Karpas-422 (cell line): ENCODE results near the gene EEFSEC. TPM values are rescaled to one million over a fixed set of nuclear protein-coding genes. Genes with fewer than 3 reads are reported as not detected.

Experiments used
- DNase-seq: peaks from one replicate; pipeline ENCODE4 v3.0.0-alpha.2; 2015
- H2AFZ ChIP-seq: fragments of 200-600 bp; sonication (generic); 2 replicates; pipeline ENCODE4 v1.6.1; 2014; ENCODE audit warnings: antibody characterized with exemption, low read length, mixed read lengths
- H3K27ac ChIP-seq: fragments of 200-600 bp; sonication (generic); 2 replicates; pipeline ENCODE4 v1.5.1; 2014; ENCODE audit warnings: mild to moderate bottlenecking, low read length, moderate library complexity
- H3K27me3 ChIP-seq: fragments of 200-600 bp; sonication (generic); 2 replicates; pipeline ENCODE4 v1.6.1; 2014; ENCODE audit warnings: low read length, mixed read lengths
- H3K36me3 ChIP-seq: fragments of 200-600 bp; sonication (generic); 2 replicates; pipeline ENCODE4 v1.6.1; 2014; ENCODE audit warnings: low read length, mixed read lengths; ENCODE audit not compliant: insufficient read depth
- H3K4me1 ChIP-seq: fragments of 200-600 bp; sonication (generic); 2 replicates; pipeline ENCODE4 v1.6.1; 2014; ENCODE audit warnings: mild to moderate bottlenecking, low read length, mixed read lengths
- H3K4me2 ChIP-seq: fragments of 200-600 bp; sonication (generic); 2 replicates; pipeline ENCODE4 v1.6.1; 2014; ENCODE audit warnings: low read length, low read depth, mild to moderate bottlenecking; ENCODE audit not compliant: poor library complexity, severe bottlenecking
- H3K4me3 ChIP-seq: fragments of 200-600 bp; sonication (generic); 2 replicates; pipeline ENCODE4 v1.5.1; 2014; ENCODE audit warnings: mild to moderate bottlenecking, antibody characterized with exemption, low read length, mixed read lengths
- H3K79me2 ChIP-seq: fragments of 200-600 bp; sonication (generic); 2 replicates; pipeline ENCODE4 v1.6.1; 2014; ENCODE audit warnings: mild to moderate bottlenecking, low read length, mixed read lengths
- H3K9ac ChIP-seq: fragments of 200-600 bp; sonication (generic); 2 replicates; pipeline ENCODE4 v1.6.0; 2014; ENCODE audit warnings: low read length
- H3K9me2 ChIP-seq: fragments of 200-600 bp; sonication (generic), shearing (Covaris generic); replicated peaks from 2 replicates; pipeline ENCODE4 v1.6.0; 2014; ENCODE audit warnings: mild to moderate bottlenecking, low read length, moderate library complexity; ENCODE audit not compliant: insufficient read depth
- H3K9me3 ChIP-seq: fragments of 300-700, 200-600 bp; sonication (generic); 2 replicates; pipeline ENCODE4 v1.6.1; 2014; ENCODE audit warnings: low read length, mixed read lengths
- H4K20me1 ChIP-seq: fragments of 200-600 bp; sonication (generic); 2 replicates; pipeline ENCODE4 v1.6.1; 2014; ENCODE audit warnings: mild to moderate bottlenecking, antibody characterized with exemption, low read length, low read depth; ENCODE audit not compliant: insufficient read depth
- total RNA-seq: library from RNA; depleted of rRNA; stranded (reverse); fragments of >200 nt; shearing (Covaris generic); gene quantifications from 2 replicates; pipeline ENCODE4 v1.2.3, GENCODE V29; 2014; ENCODE audit warnings: low replicate concordance

The EEFSEC gene
- total RNA-seq, 1 experiment from 2014 or later, result 10.1 TPM

DNA sequence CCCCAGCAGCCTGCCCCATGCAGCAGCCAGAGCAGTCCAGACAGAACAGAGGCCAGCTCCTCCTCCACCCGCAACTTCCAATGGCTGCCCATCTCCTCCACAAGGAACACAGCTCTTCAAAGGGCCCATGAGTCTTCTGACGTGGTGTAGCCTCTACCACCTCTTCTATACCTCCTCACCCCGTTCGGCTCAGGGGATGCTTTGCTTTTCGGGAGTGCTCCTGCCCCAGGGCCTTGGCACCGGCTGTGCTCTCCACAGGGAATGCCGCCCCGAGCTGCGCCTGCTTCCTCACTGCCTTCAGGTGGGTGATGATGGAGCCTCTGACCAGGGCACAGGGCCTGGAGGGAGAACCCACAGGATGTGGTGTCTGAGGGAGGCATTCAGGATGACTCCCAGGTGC, 298.8 kb downstream of the EEFSEC start:
- H3K9me2 ChIP-seq, result no peaks in the 10 kb centered on the region
- no peak overlapping the region for H2AFZ ChIP-seq
- 0 out of 2 replicates have a peak, but pooled peaks cover 3% of the 10 kb centered on the region for H4K20me1 ChIP-seq
- H3K9me3 ChIP-seq, result no peaks in the 10 kb centered on the region
- H3K4me2 ChIP-seq, result no peak overlapping the region
- H3K4me1 ChIP-seq, result no peaks in the 10 kb centered on the region
- DNase-seq, result no peak
- no peak overlapping the region for H3K9ac ChIP-seq
- no peak overlapping the region for H3K27ac ChIP-seq
- H3K36me3 ChIP-seq, result no peaks in the 10 kb centered on the region
- H3K4me3 ChIP-seq, result no peak overlapping the region
- H3K79me2 ChIP-seq, result no peaks in the 10 kb centered on the region
- H3K27me3 ChIP-seq, result no peaks in the 10 kb centered on the region

GRCh38 chr3:128452678-128453275, 299.5 kb downstream of the EEFSEC start:
- Histone ChIP-seq H3K4me2 (no peak overlapping the region), H3K4me1 (no peaks in the 10 kb centered on the region)

DNA sequence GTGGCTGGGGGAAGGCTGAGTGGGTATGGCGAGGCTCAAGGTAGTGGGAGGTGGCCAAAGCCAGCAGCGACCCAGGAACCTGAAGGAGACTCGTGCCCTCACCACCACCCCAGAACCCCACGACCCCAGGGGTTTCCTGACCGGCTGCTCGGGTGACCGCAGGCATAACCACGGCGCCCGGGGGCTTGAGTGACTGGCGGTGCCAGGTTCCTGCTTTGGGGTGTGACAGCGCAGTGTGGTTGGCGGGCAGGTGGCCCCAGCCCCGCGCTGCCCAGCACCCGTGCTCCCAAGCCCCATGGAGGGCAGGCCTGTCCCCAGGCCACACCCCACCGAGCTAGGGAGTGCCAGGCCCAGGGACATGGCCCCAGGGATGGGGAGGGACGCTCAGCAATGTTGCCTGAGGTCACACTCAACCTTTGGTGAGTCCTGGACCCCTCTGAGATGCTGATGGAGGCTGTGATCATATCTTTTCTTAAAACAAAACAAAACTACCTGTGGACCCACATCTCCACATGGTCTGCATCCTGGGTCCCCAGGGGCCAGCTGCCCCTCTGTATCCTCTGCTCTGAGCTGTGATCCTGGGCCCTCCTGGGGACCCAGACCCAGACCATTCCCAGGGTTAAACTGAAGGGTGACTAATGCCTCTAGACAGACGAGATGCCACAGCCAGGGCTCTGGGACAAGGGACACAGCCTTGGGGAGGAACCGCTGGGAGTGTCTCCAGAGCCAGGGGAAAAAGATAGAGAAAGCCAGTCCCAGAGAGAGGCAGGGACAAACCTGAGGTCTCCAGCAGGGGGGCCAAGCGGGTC, 300.4 kb downstream of the EEFSEC start:
- Histone ChIP-seq H3K9me3 (no peaks in the 10 kb centered on the region), H3K9me2 (no peaks in the 10 kb centered on the region), H3K27ac (no peak overlapping the region), H3K36me3 (no peaks in the 10 kb centered on the region), H3K4me1 (no peaks in the 10 kb centered on the region), H2AFZ (no peak overlapping the region), H3K4me2 (no peak overlapping the region), H3K4me3 (no peak overlapping the region), H3K27me3 (no peaks in the 10 kb centered on the region), H3K79me2 (no peaks in the 10 kb centered on the region), H3K9ac (no peak overlapping the region), H4K20me1 (0 out of 2 replicates have a peak, but pooled peaks cover 3% of the 10 kb centered on the region)
- DNase-seq, result no peak

More at GRCh38 chr3:128452678-128453275, 299.5 kb downstream of the EEFSEC start:
- DNase-seq, result no peak
- Histone ChIP-seq H3K27me3 (no peaks in the 10 kb centered on the region), H3K79me2 (no peaks in the 10 kb centered on the region), H3K9ac (no peak overlapping the region), H3K9me2 (no peaks in the 10 kb centered on the region), H2AFZ (no peak overlapping the region), H3K36me3 (no peaks in the 10 kb centered on the region), H4K20me1 (0 out of 2 replicates have a peak, but pooled peaks cover 3% of the 10 kb centered on the region), H3K9me3 (no peaks in the 10 kb centered on the region), H3K27ac (no peak overlapping the region), H3K4me3 (no peak overlapping the region)

GRCh38 chr3:128454310-128454618, 301.0 kb downstream of the EEFSEC start:
- Histone ChIP-seq H3K27ac (no peak overlapping the region), H3K4me1 (no peaks in the 10 kb centered on the region), H3K36me3 (no peaks in the 10 kb centered on the region), H3K9me2 (no peaks in the 10 kb centered on the region), H3K79me2 (no peaks in the 10 kb centered on the region), H2AFZ (no peak overlapping the region), H3K9me3 (no peaks in the 10 kb centered on the region), H3K4me3 (no peak overlapping the region), H4K20me1 (0 out of 2 replicates have a peak, but pooled peaks cover 3% of the 10 kb centered on the region), H3K27me3 (no peaks in the 10 kb centered on the region), H3K4me2 (no peak overlapping the region), H3K9ac (no peak overlapping the region)
- no peak for DNase-seq

DNA sequence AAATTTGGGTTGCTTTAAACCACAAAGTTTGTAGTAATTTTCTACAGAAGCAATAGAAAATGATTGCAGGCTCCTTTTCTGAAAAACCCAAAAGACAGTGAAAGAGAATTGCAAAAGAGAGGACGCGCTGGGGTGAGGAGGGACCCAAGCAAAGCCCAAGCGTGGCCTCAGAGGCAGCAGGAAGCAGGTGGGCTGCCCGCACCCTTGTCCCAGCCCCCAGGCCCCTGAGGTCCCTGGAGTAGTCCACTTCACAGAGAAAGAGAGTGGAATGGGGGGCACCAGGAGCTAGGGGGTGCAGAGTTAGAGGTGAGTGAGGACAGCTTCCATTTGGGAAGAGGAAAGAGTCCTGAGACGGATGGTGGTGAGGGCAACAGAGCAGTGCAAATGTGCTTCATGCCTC, 301.8 kb downstream of the EEFSEC start:
- Histone ChIP-seq H3K9ac (no peak overlapping the region), H3K36me3 (no peaks in the 10 kb centered on the region), H3K4me2 (no peak overlapping the region), H3K27me3 (no peaks in the 10 kb centered on the region), H3K4me1 (no peaks in the 10 kb centered on the region), H3K9me2 (no peaks in the 10 kb centered on the region), H3K4me3 (no peak overlapping the region), H3K27ac (no peak overlapping the region), H3K79me2 (no peaks in the 10 kb centered on the region), H4K20me1 (0 out of 2 replicates have a peak, but pooled peaks cover 3% of the 10 kb centered on the region), H3K9me3 (no peaks in the 10 kb centered on the region), H2AFZ (no peak overlapping the region)
- no peak for DNase-seq

- Histone ChIP-seq H3K4me1 (no peaks in the 10 kb centered on the region), H3K4me3 (no peak overlapping the region), H3K9me3 (no peaks in the 10 kb centered on the region), H4K20me1 (0 out of 2 replicates have a peak, but pooled peaks cover 3% of the 10 kb centered on the region), H3K36me3 (no peaks in the 10 kb centered on the region), H3K27me3 (no peaks in the 10 kb centered on the region), H3K9me2 (no peaks in the 10 kb centered on the region), H3K27ac (no peak overlapping the region), H3K9ac (no peak overlapping the region), H2AFZ (no peak overlapping the region), H3K79me2 (no peaks in the 10 kb centered on the region), H3K4me2 (no peak overlapping the region)
- no peak for DNase-seq
These were observed 302.8 kb downstream of the EEFSEC start for GRCh38 chr3:128455786-128456748.

- Histone ChIP-seq H3K9me2 (no peaks in the 10 kb centered on the region), H3K36me3 (no peaks in the 10 kb centered on the region), H3K4me1 (no peaks in the 10 kb centered on the region), H3K9ac (no peak overlapping the region), H2AFZ (no peak overlapping the region), H4K20me1 (0 out of 2 replicates have a peak, but pooled peaks cover 3% of the 10 kb centered on the region), H3K9me3 (no peaks in the 10 kb centered on the region), H3K4me2 (no peak overlapping the region), H3K79me2 (no peaks in the 10 kb centered on the region), H3K27me3 (no peaks in the 10 kb centered on the region), H3K27ac (no peak overlapping the region), H3K4me3 (no peak overlapping the region)
- DNase-seq, result no peak
These were observed 303.8 kb downstream of the EEFSEC start for GRCh38 chr3:128456776-128457715.
